A549 treated with ZK216348 at 1 μM for 4 hours (cell line): Measurements from ENCODE around the gene SEC16A. TPM values are rescaled to one million over a fixed set of nuclear protein-coding genes. Genes with fewer than 3 reads are reported as not detected.

Experiments used
- total RNA-seq: library from RNA; stranded (reverse); fragments of 200-300 nt; extraction: Qiagen RNA extraction; gene quantifications from 5 replicates; pipeline ENCODE4 v1.2.3, GENCODE V29; 2022; ENCODE audit warnings: low read depth

The SEC16A gene
- total RNA-seq: 43.4 to 63.1 TPM (median 61.3 TPM) in 5 replicates

GRCh38 chr9:136482793-136483588, at the start of gene SEC16A:
Gene SEC16A, minus strand, starts transcription at chr9:136483040. Its CDS starts 5,425 bp downstream, at chr9:136477615.

GRCh38 chr9:136439481-136440408, 43.1 kb downstream of the SEC16A start, which contains the start of gene INPP5E:
Gene INPP5E, minus strand, starts transcription at chr9:136439845. Its CDS starts 426 bp downstream, at chr9:136439419.

GRCh38 chr9:136410500-136411287, 72.1 kb downstream of the SEC16A start, which contains the start of the genes ENTR1 and PMPCA:
Gene ENTR1, minus strand, starts transcription at chr9:136410614. Its CDS starts 217 bp downstream, at chr9:136410397.
Gene PMPCA, plus strand, starts transcription at chr9:136410658. Its CDS starts 11 bp downstream, at chr9:136410669.

GRCh38 chr9:136400038-136400834, 82.6 kb downstream of the SEC16A start, which contains the start of gene SNAPC4:
Gene SNAPC4, minus strand, starts transcription at chr9:136400170. Its CDS starts 1,742 bp downstream, at chr9:136398428.

Other genes starting within 250 kb of the SEC16A start
- gene QSOX2, start 237.2 kb downstream of the SEC16A start, total RNA-seq: 21.1 to 30.5 TPM (median 28.8 TPM) in 5 replicates
- 0.04 TPM in 1 of 5 replicates, not detected in the others for gene CCDC187, start 178.9 kb downstream of the SEC16A start, total RNA-seq
- 6.8 to 16.6 TPM (median 12.6 TPM) in 5 replicates for gene GPSM1, start 155.5 kb downstream of the SEC16A start, total RNA-seq
- gene DNLZ, start 119.3 kb downstream of the SEC16A start, total RNA-seq: 18.5 to 42.0 TPM (median 40.8 TPM) in 5 replicates
- gene CARD9, start 109.4 kb downstream of the SEC16A start, total RNA-seq: 0.85 to 2.3 TPM (median 1.0 TPM) in 5 replicates
- 8.1 to 14.7 TPM (median 12.2 TPM) in 5 replicates for gene SNAPC4, start 82.9 kb downstream of the SEC16A start, total RNA-seq
- gene ENTR1, start 72.4 kb downstream of the SEC16A start, total RNA-seq: 64.7 to 79.8 TPM (median 73.9 TPM) in 5 replicates
- 73.4 to 84.0 TPM (median 76.4 TPM) in 5 replicates for gene PMPCA, start 72.4 kb downstream of the SEC16A start, total RNA-seq
- 10.6 to 24.3 TPM (median 22.4 TPM) in 5 replicates for gene INPP5E, start 43.2 kb downstream of the SEC16A start, total RNA-seq
- 5.0 to 13.7 TPM (median 12.6 TPM) in 5 replicates for gene NOTCH1, start 63.0 kb upstream of the SEC16A start, total RNA-seq
- 29.7 to 58.6 TPM (median 53.0 TPM) in 5 replicates for gene EGFL7, start 179.9 kb upstream of the SEC16A start, total RNA-seq
- 51.4 to 112 TPM (median 101 TPM) in 5 replicates for gene AGPAT2, start 204.4 kb upstream of the SEC16A start, total RNA-seq
- 4.4 to 10.4 TPM (median 9.4 TPM) in 5 replicates for gene DIPK1B, start 229.5 kb upstream of the SEC16A start, total RNA-seq